EL (cell line): Measurements from ENCODE around the gene FAM234A.
"Not testable (repeated sequence)": the region's sequence is repeated elsewhere in the genome, so short reads cannot be mapped to it uniquely, and the experiment has no call there.

ENCODE experiments used
- DNase-seq: peaks from one replicate; pipeline ENCODE4 v3.0.0-alpha.2; 2016

The FAM234A gene

GRCh38 chr16:239948-240277 lies 5.3 kb downstream of the FAM234A start:
- no peak for DNase-seq

- DNase-seq = no peak
Observed at GRCh38 chr16:240559-240958, 5.9 kb downstream of the FAM234A start.

GRCh38 chr16:242281-242680 lies 7.7 kb downstream of the FAM234A start:
- no peak for DNase-seq

GRCh38 chr16:243348-243747 lies 8.7 kb downstream of the FAM234A start:
- no peak for DNase-seq

GRCh38 chr16:245105-245504 lies 10.5 kb downstream of the FAM234A start:
- DNase-seq = no peak

GRCh38 chr16:247027-247426 lies 12.4 kb downstream of the FAM234A start:
- DNase-seq = no peak

- no peak for DNase-seq
Observed at GRCh38 chr16:249431-249830, 14.8 kb downstream of the FAM234A start.

GRCh38 chr16:252366-253337 lies 18.0 kb downstream of the FAM234A start:
- no peak for DNase-seq

GRCh38 chr16:253833-254232 lies 19.2 kb downstream of the FAM234A start:
- DNase-seq = no peak

GRCh38 chr16:254461-254860 lies 19.8 kb downstream of the FAM234A start:
- DNase-seq = no peak

- DNase-seq = no peak
Observed at GRCh38 chr16:255183-255582, 20.6 kb downstream of the FAM234A start.

GRCh38 chr16:258091-258490 lies 23.5 kb downstream of the FAM234A start:
- DNase-seq = not testable (repeated sequence)

GRCh38 chr16:259226-259625 lies 24.6 kb downstream of the FAM234A start:
- no peak for DNase-seq

GRCh38 chr16:259814-260253 lies 25.2 kb downstream of the FAM234A start:
- no peak for DNase-seq

GRCh38 chr16:260326-260725 lies 25.7 kb downstream of the FAM234A start:
- no peak for DNase-seq

GRCh38 chr16:261031-261691 lies 26.5 kb downstream of the FAM234A start:
- no peak for DNase-seq

- DNase-seq = no peak
Observed at GRCh38 chr16:262121-262745, 27.6 kb downstream of the FAM234A start.

- DNase-seq = no peak
Observed at GRCh38 chr16:263182-263774, 28.7 kb downstream of the FAM234A start.

- no peak for DNase-seq
Observed at GRCh38 chr16:263944-264343, 29.3 kb downstream of the FAM234A start.

- no peak for DNase-seq
Observed at GRCh38 chr16:264440-264951, 29.9 kb downstream of the FAM234A start.

GRCh38 chr16:265002-265529 lies 30.4 kb downstream of the FAM234A start:
- DNase-seq = no peak

GRCh38 chr16:265711-266110 lies 31.1 kb downstream of the FAM234A start:
- DNase-seq = no peak
